A673 (cell line): Measurements from ENCODE around the gene SFRP5. TPM values are rescaled to one million over a fixed set of nuclear protein-coding genes. Genes with fewer than 3 reads are reported as not detected.

ENCODE experiments used
- BruUV-seq: library from RNA; stranded (reverse); fragments of 400-500 nt; replicated peaks from 2 replicates; lab custom pipeline; 2021; lab: Mats Ljungman, UMichigan
- CTCF ChIA-PET: fragments of 300-600 bp; sonication (Branson Sonifier 250); formaldehyde crosslinking; loops from one replicate; lab custom pipeline; 2022; ENCODE audit warnings: antibody characterized with exemption; lab: Charles Lee
- POLR2A ChIA-PET: fragments of 300-600 bp; sonication (Branson Sonifier 250); formaldehyde crosslinking; loops from one replicate; lab custom pipeline; 2022; ENCODE audit warnings: antibody characterized with exemption; ENCODE audit not compliant: low non-redundant PET; lab: Charles Lee
- DNase-seq: peaks from one replicate; pipeline ENCODE4 v3.0.0-alpha.2; 2015; ENCODE audit warnings: low spot score
- H3K27ac ChIP-seq: fragments of 200-600 bp; sonication (generic); 2 replicates; pipeline ENCODE4 v1.5.1; 2016; ENCODE audit warnings: mixed run types, low read depth, mild to moderate bottlenecking, mixed read lengths, antibody characterized with exemption, low read length; ENCODE audit not compliant: poor library complexity, severe bottlenecking
- H3K27me3 ChIP-seq: fragments of 200-600 bp; sonication (generic); replicated peaks from 2 replicates; pipeline ENCODE4 v1.6.1; 2017; ENCODE audit warnings: mixed run types, low read depth, mild to moderate bottlenecking, mixed read lengths, antibody characterized with exemption, low read length; ENCODE audit not compliant: insufficient read depth, poor library complexity
- H3K36me3 ChIP-seq: fragments of 200-600 bp; sonication (generic); 2 replicates; pipeline ENCODE4 v1.6.1; 2016; ENCODE audit warnings: mixed run types, mild to moderate bottlenecking, mixed read lengths, antibody characterized with exemption, low read length; ENCODE audit not compliant: insufficient read depth, poor library complexity, severe bottlenecking
- H3K4me1 ChIP-seq: fragments of 200-600 bp; sonication (generic); 2 replicates; pipeline ENCODE4 v1.6.1; 2017; ENCODE audit warnings: mixed run types, mild to moderate bottlenecking, mixed read lengths, antibody characterized with exemption, low read length; ENCODE audit not compliant: insufficient read depth, poor library complexity, severe bottlenecking
- H3K4me3 ChIP-seq: fragments of 200-600 bp; sonication (generic); 2 replicates; pipeline ENCODE4 v1.5.1; 2016; ENCODE audit warnings: low read depth, mixed run types, mild to moderate bottlenecking, mixed read lengths, low read length; ENCODE audit not compliant: poor library complexity, severe bottlenecking
- H3K9me3 ChIP-seq: fragments of 200-600 bp; sonication (generic); 2 replicates; pipeline ENCODE4 v1.6.1; 2016; ENCODE audit warnings: mixed run types, low read depth, mild to moderate bottlenecking, mixed read lengths, antibody characterized with exemption, low read length; ENCODE audit not compliant: poor library complexity, severe bottlenecking
- EZH2 ChIP-seq: fragments of 200-600 bp; sonication (generic); IDR thresholded peaks from 2 replicates; pipeline ENCODE4 v1.6.1; 2017; ENCODE audit warnings: borderline replicate concordance, low read depth, mild to moderate bottlenecking, mixed read lengths, antibody characterized with exemption, low read length; ENCODE audit not compliant: poor library complexity, severe bottlenecking
- intact Hi-C: fragments of 100-400 bp; cut with micrococcal nuclease; formaldehyde crosslinking; loops from one replicate; pipeline ENCODE4 v1.10.0; 2022; ENCODE audit not compliant: unreplicated experiment
- total RNA-seq: library from RNA; stranded (reverse); gene quantifications from 2 replicates; pipeline ENCODE4 v1.2.3, GENCODE V29; 2021
- TF ChIP-seq, protein P1 (sequence below): fragments of 300-800, 200-600 bp; sonication (generic); conservative IDR thresholded peaks from 2 replicates; pipeline ENCODE4 v1.5.1; 2017; ENCODE audit warnings: low read depth, mild to moderate bottlenecking, antibody characterized with exemption, low read length, moderate library complexity, mixed read lengths

The SFRP5 gene
- total RNA-seq, 1 experiment from 2014 or later = not detected

GRCh38 chr10:97795886-97796285 lies 24.1 kb upstream of the SFRP5 start:
- CTCF ChIA-PET = no interaction called here
- Histone ChIP-seq H3K4me3 (no peak overlapping the region), H3K27me3 (peaks cover 9% of the 10 kb centered on the region), H3K36me3 (no peaks in the 10 kb centered on the region), H3K9me3 (peaks cover 5% of the 10 kb centered on the region), H3K27ac (no peak overlapping the region), H3K4me1 (no peaks in the 10 kb centered on the region)
- no peak for DNase-seq
- intact Hi-C loops = loop anchor here (10.0 kb wide), 1 partner anchor 249 kb away; no protein-coding TSS in a partner anchor
- BruUV-seq = no TSS peak
- TF ChIP-seq, protein P1, sequence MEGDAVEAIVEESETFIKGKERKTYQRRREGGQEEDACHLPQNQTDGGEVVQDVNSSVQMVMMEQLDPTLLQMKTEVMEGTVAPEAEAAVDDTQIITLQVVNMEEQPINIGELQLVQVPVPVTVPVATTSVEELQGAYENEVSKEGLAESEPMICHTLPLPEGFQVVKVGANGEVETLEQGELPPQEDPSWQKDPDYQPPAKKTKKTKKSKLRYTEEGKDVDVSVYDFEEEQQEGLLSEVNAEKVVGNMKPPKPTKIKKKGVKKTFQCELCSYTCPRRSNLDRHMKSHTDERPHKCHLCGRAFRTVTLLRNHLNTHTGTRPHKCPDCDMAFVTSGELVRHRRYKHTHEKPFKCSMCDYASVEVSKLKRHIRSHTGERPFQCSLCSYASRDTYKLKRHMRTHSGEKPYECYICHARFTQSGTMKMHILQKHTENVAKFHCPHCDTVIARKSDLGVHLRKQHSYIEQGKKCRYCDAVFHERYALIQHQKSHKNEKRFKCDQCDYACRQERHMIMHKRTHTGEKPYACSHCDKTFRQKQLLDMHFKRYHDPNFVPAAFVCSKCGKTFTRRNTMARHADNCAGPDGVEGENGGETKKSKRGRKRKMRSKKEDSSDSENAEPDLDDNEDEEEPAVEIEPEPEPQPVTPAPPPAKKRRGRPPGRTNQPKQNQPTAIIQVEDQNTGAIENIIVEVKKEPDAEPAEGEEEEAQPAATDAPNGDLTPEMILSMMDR = no peak
- no peak for TF ChIP-seq EZH2
- POLR2A ChIA-PET = no interaction called here

DNA sequence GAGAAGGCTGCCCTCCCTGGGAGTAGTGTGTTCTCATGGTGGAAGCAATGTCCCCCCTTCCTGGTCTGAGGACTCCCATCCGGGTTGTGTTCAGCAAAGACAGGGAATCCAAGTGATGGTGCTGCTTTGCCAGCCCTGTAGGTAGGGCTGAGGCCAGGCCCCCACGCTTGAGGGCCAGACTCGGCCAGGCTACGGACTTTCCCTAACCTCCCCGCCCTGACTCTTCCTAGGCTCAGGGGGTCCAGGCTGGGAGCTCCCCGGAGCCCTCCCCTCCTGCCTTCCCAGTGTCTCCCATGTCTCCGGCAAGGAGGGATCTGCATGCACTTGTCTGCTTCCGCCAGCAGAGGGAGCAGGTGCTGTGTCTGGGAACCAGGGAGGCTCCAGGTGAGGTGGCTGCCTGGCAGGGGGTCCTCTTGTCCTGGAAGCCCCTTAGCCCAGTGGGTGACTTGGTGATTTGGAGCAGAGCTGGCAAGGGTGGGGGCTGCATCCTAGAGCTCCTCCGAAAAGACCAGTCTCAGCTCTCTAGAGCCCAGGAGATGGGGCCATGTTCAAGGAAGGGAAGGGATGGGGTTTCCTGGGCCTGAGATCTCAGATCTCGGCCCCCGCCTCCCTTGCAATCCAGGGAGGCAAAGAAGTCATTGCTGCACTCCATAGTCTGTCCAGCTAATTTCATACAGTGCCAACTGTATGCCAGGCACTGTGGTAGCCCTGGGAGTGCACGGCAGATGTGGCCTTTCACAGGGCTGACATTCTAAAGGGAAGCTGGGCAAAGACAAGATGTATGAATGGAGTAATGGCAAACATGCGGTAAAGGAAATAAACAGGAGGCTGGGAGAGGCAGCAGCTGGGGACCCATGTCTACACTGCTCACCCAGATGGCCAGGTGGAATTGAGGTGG lies 20.3 kb upstream of the SFRP5 start:
- TF ChIP-seq, protein P1 = peak; percentile 94
- TF ChIP-seq EZH2 = no peak
- peak; percentile 63 for DNase-seq
- Histone ChIP-seq H3K27ac (no peak overlapping the region), H3K36me3 (no peaks in the 10 kb centered on the region), H3K9me3 (no peaks in the 10 kb centered on the region), H3K27me3 (no peaks in the 10 kb centered on the region), H3K4me1 (no peaks in the 10 kb centered on the region), H3K4me3 (no peak overlapping the region)
- intact Hi-C loops = loop anchor here (1.0 to 10.0 kb wide), 2 partner anchors 77 to 253 kb away; no protein-coding TSS in a partner anchor
- POLR2A ChIA-PET = no interaction called here
- BruUV-seq = no TSS peak
- CTCF ChIA-PET = interaction anchor here (1.0 to 1.5 kb wide), 4 partner anchors 10 to 77 kb away, joined by 3 to 11 read pairs (median 4); no protein-coding TSS in a partner anchor

- BruUV-seq = no TSS peak
- ChIA-PET POLR2A (no interaction called here), CTCF (interaction anchor here (1.3 kb wide), 1 partner anchor 79 kb away, joined by 6 read pairs; no protein-coding TSS in a partner anchor)
- no peak overlapping the region for H3K4me3 ChIP-seq
- H3K9me3 ChIP-seq = no peaks in the 10 kb centered on the region
- no peak for TF ChIP-seq EZH2
- TF ChIP-seq, protein P1 = no peak
- H3K27me3 ChIP-seq = no peaks in the 10 kb centered on the region
- DNase-seq = no peak
- no peak overlapping the region for H3K27ac ChIP-seq
- no peaks in the 10 kb centered on the region for H3K36me3 ChIP-seq
- H3K4me1 ChIP-seq = no peaks in the 10 kb centered on the region
- intact Hi-C loops = loop anchor here (10.0 kb wide), 1 partner anchor 255 kb away; no protein-coding TSS in a partner anchor
Measured at GRCh38 chr10:97789770-97790397, 18.1 kb upstream of the SFRP5 start.
